HG03095 (cell line): ENCODE data around the gene SKAP1.

Source experiments
- ATAC-seq: cut with Tn5 transposase; IDR thresholded peaks from one replicate; pipeline ENCODE4 v1.9.1; 2021; ENCODE audit warnings: moderate library complexity; ENCODE audit not compliant: unreplicated experiment

Gene SKAP1

DNA sequence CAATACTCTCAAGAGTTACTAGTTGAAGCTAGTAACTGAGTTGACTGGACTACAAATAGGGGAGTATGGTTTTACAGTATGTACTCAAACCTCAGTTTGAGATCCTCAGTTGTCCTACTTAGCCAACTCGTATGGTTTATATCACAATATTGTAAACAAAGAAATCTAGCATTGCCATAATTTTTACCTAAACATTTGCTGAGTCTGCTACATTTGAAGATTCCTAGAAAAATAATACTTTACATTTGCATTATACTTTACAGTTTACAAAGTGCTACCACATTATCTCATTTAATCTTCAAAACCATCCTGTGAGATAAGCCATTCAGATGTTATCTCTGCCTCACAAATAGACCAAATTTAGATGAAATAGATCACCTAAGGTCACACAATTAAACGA lies 345.1 kb downstream of the SKAP1 start:
- no peak for ATAC-seq
